NCI-H510A treated with DMSO at 0.1 percent for 48 hours (cell line): ENCODE data around the gene SERPINE2.
"Not testable (repeated sequence)": the region's sequence is repeated elsewhere in the genome, so short reads cannot be mapped to it uniquely, and the experiment has no call there.

ENCODE experiments used
- DNase-seq: peaks from one replicate; lab custom pipeline; 2025; lab: John Stamatoyannopoulos, UW

Gene SERPINE2

DNA sequence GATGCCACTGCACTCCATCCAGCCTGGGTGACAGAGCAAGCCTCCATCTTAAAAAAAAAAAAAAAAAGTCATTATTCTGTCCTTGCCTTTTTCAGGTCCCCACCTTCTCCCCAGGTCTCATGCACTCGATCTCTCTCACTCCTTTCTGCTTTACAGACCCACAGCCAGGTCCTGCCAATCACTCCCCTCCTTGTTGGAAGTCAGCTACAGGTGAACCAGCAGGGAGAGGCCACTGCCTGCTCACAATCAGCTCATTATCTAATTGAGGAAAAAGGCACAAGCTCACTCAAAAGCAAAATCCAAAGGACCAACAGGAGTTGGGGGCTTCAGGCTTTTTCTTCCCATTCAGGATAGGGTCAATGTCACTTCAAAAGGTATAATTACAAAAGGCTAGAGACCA is 96.0 kb downstream of the SERPINE2 start:
- DNase-seq, result no peak

DNA sequence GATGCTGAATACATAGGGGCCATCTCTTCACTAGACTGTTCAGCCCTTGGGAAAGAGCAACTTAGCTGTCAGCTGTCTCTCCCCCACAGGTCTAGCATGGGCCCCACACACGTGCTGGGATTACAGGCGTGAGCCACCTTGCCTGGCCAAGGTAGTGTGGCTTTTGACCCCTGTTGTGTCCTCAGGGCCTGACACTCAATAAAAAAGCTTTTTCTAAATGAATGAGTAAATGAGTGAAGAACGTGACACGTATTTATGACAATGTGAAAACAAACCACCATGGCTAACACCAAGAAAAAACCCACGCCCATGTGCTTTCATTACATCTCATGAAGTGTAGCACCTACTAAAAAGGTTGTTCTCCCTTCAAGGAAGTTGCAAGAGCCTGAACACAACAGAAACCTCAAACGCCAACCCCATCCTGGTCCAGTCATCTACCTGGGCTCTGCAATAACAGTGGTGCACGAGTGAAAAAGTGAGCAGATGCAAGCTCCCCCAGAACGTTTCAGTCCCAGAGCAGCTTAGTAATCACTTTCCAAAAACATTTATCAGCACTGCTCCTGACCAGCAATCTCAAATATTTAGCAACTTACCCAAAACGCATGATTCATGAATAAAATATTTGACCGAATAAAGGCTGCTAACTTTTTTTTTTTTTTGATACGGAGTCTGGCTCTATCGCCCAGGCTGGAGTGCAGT is 97.4 kb downstream of the SERPINE2 start:
- no peak for DNase-seq

- not testable (repeated sequence) for DNase-seq
Measured at GRCh38 chr2:223939438-223939837, 99.6 kb downstream of the SERPINE2 start.

DNA sequence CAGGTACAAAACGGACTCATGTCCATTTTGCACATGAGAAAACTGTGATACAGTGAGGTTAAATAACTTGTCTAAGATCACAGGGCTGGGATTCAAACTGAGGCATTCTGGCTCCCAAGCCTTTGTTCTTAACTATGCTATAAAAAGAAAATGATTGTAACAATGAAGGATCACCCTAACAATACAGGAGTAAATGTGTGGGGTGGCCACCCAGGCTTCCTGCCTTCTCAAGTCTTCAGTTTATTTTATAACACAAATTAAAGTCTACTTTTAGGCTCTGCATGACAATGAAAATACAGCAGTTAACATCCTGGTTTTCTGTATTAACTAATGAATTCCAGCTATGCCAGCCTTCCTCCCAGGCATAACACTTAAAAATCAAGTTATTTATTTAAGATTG is 101.6 kb downstream of the SERPINE2 start:
- DNase-seq, result no peak

DNA sequence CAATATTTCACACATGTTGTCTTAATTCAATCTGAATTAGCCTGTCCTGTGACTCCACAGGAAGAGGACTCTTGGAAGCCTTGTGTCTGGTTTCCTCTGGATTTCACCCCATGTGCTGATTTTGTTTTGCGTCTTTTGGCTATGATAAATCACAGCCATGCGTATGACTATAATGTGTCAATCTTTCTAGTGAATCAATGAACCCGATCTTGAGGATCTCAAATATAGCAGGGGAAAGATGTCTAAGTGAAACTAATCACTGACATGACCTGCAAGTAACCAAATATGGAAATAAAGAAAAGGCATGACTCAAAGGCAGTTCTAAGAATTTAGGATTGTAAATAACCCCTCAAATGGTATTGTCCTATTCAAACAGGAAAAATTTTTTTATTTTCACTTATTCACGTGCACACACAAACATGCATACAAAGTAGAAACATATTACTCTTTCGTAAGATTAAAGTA is 102.2 kb downstream of the SERPINE2 start:
- DNase-seq, result no peak

DNA sequence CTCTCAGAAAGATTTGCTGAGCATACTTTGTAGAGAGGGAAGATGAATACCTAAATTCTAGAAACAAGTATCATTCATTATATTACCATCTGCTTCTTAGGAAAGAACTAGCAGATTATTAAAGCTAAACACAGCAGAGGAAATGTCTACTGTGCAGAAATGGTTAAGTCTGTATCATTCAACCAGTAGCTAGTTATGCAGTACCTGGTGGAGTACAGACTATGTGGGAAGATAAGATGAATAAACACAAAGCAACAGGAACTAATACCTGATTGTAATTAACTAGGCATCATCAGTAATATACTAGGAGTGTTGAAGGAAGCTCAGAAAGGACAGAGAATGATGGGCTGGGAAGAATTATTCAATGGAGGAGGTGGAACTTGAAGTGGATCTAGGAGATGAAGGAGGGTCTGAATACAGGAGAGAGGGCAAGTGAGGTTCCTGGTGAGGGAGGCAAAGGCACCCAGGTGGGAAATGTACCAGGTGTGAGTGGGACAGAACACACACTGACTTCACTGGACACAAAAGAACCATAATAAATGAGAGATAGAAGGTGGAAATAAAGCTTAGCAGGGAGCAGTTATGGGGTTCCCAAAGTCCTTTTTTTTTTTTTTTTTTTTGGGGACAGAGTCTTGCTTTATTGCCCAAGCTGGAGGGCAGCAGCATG is 103.5 kb downstream of the SERPINE2 start:
- no peak for DNase-seq

DNA sequence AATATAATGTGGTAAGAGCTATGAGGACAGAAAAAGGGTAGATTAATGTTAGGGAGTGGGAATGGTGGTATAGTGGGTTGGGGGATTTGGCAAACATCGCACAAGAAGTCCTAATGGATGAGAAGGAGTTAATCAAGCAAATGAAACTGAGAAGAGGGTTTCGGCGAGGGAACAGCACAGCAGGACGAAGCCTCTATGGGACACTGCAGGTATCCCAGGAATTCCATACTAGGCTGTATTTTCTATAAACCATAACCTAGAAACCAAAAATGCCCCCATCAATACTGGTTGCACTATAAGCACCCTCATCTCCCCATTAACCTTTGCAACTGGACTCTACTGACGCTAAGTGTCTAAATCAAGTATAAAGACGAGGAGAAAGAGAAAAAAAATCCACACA is 104.2 kb downstream of the SERPINE2 start:
- DNase-seq, result no peak

GRCh38 chr2:223932816-223933800 is 106.0 kb downstream of the SERPINE2 start:
- DNase-seq, result no peak

DNA sequence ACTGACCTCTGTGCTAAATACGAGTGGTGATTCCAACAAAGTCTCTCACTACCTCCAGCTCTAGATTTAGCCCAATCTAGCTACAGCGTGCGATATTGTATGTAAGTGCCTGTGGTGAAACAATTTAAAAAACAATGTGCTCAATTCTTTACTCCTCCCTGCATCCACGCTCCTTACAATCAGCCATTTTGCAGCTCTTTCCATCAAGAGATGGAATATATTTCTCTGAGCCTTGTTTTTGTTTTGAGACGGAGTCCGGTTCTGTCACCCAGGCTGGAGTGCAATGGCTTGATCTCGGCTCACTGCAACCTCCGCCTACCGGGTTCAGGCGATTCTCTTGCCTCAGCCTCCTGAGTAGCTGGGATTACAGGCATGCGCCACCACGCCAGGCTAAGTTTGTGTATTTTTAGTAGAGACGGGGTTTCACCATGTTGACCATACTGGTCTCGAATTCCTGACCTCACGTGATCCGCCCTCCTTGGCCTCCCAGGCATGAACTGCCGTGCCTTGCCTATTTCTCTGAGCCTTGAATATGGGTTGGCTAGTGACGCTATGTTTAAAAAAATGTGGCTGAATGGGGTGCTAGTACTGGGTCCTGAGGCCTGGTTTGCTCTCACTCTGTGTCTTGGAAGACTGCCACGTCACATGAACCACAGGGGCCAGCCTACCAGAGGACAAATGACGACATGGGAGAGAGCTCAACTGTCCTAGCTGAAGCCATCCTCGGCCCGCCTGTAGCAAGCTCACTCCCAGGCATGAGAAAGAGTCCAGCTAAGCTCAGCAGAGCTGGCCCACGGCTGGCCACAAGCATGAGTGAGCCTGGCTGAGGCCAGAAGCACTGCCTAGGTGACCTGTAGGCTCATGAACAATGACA is 108.7 kb downstream of the SERPINE2 start:
- DNase-seq, result no peak

GRCh38 chr2:223929571-223930102 is 109.4 kb downstream of the SERPINE2 start:
- DNase-seq, result no peak

DNA sequence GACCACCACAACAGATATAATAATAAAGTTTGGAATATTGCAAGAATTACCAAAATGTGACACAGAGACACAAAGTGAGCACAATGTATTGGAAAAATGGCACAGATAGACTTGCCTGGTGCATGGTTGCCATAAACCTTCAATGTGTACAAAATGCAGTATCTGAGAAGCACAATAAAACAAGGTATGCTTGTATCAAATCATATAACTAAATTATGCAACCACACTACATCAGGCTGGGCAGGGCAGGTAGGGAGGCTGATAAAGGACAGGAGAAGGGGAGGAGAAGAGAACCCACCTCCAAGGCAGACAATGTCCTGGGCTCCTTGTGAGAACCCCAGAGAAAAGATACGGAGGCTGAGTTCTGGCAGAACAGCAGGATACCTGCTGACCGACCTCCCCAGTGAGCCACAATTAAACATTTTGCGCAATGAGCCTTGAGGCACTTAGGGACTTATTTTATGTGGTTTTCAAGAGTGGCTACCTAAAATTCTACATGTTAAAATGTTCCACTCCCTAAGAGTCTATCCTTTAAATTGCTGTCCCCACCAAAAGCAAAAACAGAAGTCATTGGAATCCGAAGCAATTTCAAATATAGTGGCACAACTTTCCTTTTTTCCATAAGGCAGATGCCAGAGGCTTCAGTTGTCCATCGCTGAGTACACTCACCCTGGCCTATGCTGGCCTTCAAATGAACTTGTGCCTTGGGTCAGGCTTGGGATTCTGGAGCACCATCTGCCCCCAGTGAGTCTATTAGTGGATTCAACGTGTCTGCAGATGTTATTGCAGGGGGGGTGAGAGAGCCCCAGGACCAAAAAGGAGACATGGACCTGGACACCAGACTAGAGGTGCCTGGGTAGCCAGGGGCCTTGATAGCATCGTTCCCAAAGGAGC is 110.7 kb downstream of the SERPINE2 start:
- DNase-seq, result no peak

GRCh38 chr2:223925106-223925505 is 114.0 kb downstream of the SERPINE2 start:
- DNase-seq, result no peak
